HT1080 (cell line): ENCODE results near the gene LINGO4. TPM values are rescaled to one million over a fixed set of nuclear protein-coding genes. Genes with fewer than 3 reads are reported as not detected.

Source experiments
- DNase-seq: peaks from one replicate; pipeline ENCODE4 v3.0.0-alpha.2; 2015; ENCODE audit warnings: low read depth
- total RNA-seq: library from RNA; depleted of rRNA; stranded (reverse); fragments of >200 nt; shearing (Covaris generic); gene quantifications from 2 replicates; pipeline ENCODE4 v1.2.3, GENCODE V29; 2014

LINGO4 gene
- total RNA-seq, 1 experiment from 2014 or later: not detected

DNA sequence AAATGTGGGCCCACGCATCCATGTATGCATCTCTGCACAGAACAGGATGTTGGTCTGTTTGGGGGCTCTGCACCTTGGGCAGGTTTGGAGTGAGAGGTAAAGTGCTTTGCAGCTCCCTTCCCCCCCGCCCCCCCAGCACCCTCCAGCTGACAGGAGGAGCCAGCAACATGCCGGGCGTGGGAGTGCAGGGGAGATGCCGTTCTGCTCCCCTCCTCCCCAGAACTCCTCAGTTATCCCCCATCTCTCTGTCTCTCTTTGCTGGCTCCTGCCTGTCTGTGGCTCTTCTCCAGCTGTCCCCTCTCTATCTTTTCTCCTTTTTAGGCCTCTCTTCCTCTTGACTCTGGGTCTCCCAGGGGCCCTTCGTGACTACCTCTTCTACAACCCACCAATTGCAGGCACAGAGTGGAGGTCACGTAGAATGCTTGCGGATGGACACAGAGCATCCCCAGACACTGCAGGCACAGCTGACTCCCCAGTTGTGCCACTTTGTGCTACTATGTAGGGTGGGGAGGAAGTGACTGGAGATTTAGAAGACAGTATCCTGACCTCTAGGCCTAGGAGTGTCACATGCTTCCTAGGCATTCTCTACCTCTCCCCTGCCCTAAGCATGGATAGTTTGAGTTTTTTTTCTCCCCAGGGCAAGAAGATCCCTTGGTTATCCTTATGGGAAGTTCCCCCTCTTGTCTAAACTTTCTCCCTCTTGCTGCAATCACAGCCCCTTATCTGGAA, 28.1 kb upstream of the LINGO4 start:
- no peak for DNase-seq

GRCh38 chr1:151832318-151832980, 27.2 kb upstream of the LINGO4 start:
- DNase-seq: peak; percentile 26

DNA sequence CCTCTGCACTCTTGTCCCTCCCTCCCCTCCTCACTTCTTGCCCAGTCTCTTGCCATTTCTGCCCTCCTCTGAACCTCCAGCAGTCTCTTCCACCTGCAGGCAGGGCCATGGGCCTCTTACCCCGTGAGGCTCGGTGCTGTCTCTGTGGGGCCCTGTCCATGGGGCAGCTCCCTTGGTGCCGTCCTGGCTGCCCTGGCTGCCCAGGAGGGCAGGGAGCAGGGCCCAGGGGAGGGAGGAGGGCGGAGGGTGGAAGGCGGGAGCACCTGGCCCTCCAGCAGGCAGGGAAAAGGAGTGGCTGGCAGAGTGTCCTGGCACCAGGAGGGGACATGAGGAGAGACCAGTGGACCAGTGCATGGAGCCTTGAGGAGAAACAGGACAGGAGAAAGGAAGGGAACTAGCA, 26.4 kb upstream of the LINGO4 start, which contains the start of gene RORC:
Gene RORC (minus strand): TSS at position 198 of the 400 bp plus-strand sequence. CDS start 38 bp downstream, at position 160.
- DNase-seq: no peak

GRCh38 chr1:151831256-151831591, 26.0 kb upstream of the LINGO4 start:
- no peak for DNase-seq

- no peak for DNase-seq
These were observed 24.8 kb upstream of the LINGO4 start for GRCh38 chr1:151830055-151830454.

DNA sequence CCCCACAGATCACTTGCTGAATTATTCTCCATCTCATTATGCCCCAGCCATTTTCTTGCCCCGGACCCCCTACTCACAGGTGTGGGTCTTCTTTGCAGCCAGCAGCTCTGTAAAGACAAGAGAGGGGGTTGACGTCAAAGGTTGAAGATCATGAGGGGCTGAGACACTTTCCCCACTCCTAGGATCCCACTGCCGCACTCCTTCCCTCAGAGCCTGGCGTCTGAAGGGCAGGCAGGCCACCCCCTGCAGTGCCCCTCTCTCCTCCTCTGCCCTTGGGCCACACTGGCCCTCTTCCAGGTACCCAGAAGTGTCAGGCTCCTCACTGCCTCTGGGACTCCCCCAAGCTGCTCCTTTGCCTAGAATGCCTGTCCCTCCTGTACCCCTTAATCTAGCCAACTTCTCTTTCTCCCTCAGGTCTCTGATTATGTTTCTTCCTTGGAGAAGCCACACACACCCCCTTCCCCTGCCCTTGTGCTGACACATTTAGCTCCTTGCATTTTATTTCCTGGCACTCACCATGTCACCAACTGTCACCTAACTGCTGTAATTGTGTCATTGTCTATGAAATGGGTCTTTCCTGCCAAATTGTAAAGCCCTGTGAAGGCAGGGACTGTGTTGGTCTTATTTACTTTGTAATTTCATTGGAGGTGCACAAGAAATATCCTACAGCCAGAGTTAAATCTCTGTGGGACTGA, 24.3 kb upstream of the LINGO4 start:
- DNase-seq: no peak

GRCh38 chr1:151828921-151829320, 23.7 kb upstream of the LINGO4 start:
- peak; percentile 82 for DNase-seq

DNA sequence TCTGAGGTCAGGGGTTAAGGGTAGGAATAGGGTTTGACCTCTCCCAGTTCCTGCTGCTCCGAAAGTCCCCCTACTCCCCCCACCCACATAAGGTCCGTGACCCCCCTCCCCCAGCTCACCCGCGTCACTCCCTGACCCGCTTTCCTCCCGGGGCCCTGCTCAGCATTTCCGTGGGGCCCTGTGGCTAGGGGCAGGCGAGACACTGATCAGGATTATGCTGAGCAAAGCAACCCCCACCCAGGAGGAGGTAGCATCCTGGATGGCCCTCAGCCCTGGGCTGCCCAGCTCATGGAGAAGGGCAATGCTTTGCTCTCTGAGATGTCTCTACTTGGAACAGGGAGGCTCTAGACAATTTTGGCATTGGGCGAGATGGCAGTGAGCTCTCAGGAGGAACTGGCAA, 22.6 kb upstream of the LINGO4 start:
- DNase-seq: no peak

- no peak for DNase-seq
These were observed 20.8 kb upstream of the LINGO4 start for GRCh38 chr1:151825751-151826660.

DNA sequence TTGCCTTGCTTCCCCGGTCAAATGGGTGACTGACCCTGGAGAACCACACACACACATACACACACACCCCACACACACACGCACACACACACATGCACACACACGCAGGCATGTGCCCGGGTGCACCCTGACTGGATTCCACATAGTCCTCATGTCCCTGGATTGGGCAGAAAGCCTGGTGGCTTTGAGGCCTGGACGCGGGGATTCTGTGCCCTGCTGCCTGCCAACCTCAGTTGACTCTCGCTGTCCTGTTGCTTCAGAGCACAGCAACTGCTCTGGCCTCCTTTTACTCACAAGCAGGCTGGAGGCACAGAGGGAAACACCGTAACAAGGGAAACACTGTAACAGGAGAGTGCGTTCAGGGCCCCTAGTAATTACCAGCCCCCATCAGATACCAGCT, 20.0 kb upstream of the LINGO4 start:
- no peak for DNase-seq

DNA sequence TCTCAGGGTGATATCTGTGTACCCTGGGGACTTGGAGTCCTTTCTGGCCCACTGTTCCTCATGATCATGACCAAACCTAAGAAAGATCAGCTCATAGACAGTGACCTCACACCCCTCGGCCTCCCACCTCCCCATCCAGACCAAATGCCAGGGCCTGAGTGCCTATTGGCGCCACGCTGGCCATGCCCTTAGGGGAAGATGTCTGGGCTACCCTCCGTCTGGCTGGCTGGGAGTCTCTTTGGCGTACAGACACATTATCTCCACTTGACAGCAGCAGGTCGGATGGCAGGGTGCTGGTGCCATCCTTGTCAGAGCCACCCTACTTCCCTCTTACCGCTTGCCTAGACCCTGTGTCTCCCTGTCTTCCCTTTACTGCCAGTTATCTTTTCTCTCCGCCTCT, 18.0 kb upstream of the LINGO4 start:
- no peak for DNase-seq

DNA sequence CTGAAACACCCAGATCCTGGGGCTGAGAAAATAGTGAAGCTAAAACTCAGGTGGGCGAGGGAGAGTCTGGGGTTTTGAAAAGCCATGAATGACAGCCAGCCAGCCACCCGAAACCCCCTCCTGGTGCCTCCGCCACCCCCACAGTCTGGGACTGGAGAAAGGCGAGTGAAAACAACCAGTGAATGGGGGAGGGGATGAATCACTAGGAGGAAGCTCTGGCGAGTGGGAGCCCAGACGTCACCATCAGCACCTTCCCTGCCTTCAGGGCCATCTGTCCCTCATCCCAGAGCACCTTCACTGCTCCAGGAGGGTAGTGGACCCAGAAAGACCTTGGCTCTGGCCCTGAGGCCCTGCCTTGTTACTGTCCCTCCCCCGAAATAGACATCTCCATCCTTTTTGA, 17.2 kb upstream of the LINGO4 start:
- no peak for DNase-seq

DNA sequence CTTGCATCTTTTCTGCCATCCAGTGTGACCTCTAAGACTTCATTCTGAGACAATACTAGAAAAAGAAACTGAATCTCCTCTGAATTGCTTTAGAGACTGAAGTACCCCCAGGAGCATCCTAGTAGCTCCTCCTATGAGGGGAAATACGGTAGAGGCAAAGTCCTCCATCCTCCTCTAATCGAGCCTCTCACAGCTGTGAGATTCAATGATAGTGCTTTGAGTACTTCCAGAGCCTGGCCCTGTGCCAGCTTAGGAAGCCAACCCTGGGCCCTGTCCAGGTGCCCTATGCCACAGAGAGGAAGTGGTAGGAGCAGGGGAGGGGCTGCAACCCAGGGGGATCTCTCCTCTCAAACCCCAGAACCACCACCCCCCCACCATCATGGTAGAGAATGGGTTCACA, 15.7 kb upstream of the LINGO4 start:
- no peak for DNase-seq

- DNase-seq: peak; percentile 10
These were observed 14.9 kb upstream of the LINGO4 start for GRCh38 chr1:151819976-151820623.

GRCh38 chr1:151819227-151819835, 14.1 kb upstream of the LINGO4 start:
- DNase-seq: no peak

GRCh38 chr1:151817353-151817730, 12.1 kb upstream of the LINGO4 start:
- DNase-seq: no peak

- no peak for DNase-seq
These were observed 11.5 kb upstream of the LINGO4 start for GRCh38 chr1:151816548-151817352.

GRCh38 chr1:151815716-151816327, 10.6 kb upstream of the LINGO4 start:
- no peak for DNase-seq

DNA sequence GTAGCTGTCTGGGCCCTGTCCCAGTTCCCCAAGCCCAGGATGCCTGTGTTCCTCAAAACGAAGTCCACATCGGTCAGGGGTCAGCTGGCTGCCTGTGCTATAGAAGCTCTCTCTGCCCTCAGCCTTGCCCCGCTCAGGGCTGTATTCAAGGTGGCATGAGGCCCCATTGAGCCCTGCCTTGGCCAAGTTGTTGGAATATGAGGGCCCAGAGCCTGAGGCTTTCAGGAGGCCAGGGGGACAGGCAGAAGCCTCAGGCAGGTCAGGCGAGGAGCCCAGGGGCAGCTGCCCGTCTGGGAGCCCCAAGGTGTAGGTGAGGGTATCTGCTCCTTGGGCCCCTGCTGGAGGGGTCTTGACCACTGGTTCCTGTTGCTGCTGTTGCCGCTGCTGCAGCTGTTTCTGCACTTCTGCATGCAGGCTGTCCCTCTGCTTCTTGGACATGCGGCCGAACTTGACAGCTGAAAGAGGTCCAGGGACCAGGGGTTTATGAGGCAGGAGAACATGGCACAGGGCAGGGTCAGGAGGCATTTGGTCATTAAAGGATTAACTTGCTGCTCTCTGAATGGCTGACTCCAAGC, 9.8 kb upstream of the LINGO4 start:
- no peak for DNase-seq
